Upper lobe of right lung (tissue), 1 donor: ENCODE results near the gene INPP4A. TPM values are rescaled to one million over a fixed set of nuclear protein-coding genes. Genes with fewer than 3 reads are reported as not detected.
A peak's percentile ranks its signal among the peaks of the same experiment; 100 is the strongest.

Source experiments
- ATAC-seq: fragments of 200-7000 bp; cut with Tn5 transposase; one replicate; pipeline ENCODE4 v1.9.1; 2020; ENCODE audit warnings: mild to moderate bottlenecking, moderate library complexity
- DNase-seq: peaks from one replicate; pipeline ENCODE4 v3.0.0-alpha.2; 2020
- H3K27ac ChIP-seq: fragments of 200-600 bp; one replicate; pipeline ENCODE4 v1.8.0; 2022
- H3K27me3 ChIP-seq: fragments of 200-600 bp; one replicate; pipeline ENCODE4 v1.8.0; 2022; ENCODE audit warnings: mild to moderate bottlenecking
- H3K36me3 ChIP-seq: fragments of 200-600 bp; one replicate; pipeline ENCODE4 v1.8.0; 2022
- H3K4me1 ChIP-seq: fragments of 200-600 bp; one replicate; pipeline ENCODE4 v1.8.0; 2022
- H3K4me3 ChIP-seq: fragments of 200-600 bp; one replicate; pipeline ENCODE4 v1.8.0; 2022; ENCODE audit warnings: mild to moderate bottlenecking
- H3K9me3 ChIP-seq: fragments of 200-600 bp; one replicate; pipeline ENCODE4 v1.8.0; 2022
- intact Hi-C: fragments of 100-400 bp; cut with DNase I; formaldehyde crosslinking; loops from one replicate; pipeline ENCODE4 v1.11.0; 2022
- total RNA-seq: library from RNA; stranded (reverse); fragmentation: NEBNext Ultra II Directional; extraction: Animal tissue kit (Norgen Biotek cat#: 25700); gene quantifications from one replicate; pipeline ENCODE4 v1.2.1, GENCODE V29; 2021
- TF ChIP-seq, protein P1 (sequence below): fragments of 200-600 bp; IDR thresholded peaks from one replicate; pipeline ENCODE4 v1.8.0; 2022; ENCODE audit warnings: antibody characterized with exemption
- donor health status: DM: no; HTN: yes; CAD: no; lungs with severe emphysema.

The INPP4A gene
- total RNA-seq, 1 donor from 2014 or later: 35.0 TPM

DNA sequence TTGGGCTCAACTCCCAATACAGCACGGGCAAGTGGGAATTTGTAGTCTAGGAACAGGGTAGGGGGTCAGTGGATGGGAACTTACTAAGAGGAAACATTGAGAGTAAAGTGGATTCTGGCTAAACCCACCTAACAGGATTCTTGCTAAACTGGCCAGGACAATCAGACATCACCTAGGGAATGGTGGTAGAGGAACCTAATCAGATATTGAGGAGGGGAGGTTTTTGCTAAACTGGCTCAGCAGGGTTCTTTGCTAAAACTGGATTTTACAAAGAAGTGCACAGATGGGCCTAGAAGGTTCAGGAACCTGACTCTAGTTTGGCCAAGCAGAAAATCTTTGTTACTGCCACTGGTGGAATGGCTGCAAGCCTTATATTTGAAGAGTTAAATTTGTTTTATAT, 55.9 kb downstream of the INPP4A start:
- H3K9me3 ChIP-seq: no peaks in the 10 kb centered on the region
- DNase-seq (no peak), ATAC-seq (no peak)
- no peaks in the 10 kb centered on the region for H3K27me3 ChIP-seq
- H3K4me1 ChIP-seq: peaks cover 28% of the 10 kb centered on the region
- no peaks in the 10 kb centered on the region for H3K36me3 ChIP-seq
- H3K4me3 ChIP-seq: no peak overlapping the region
- no peak overlapping the region for H3K27ac ChIP-seq
- intact Hi-C loops: no loop called here
- TF ChIP-seq, protein P1, sequence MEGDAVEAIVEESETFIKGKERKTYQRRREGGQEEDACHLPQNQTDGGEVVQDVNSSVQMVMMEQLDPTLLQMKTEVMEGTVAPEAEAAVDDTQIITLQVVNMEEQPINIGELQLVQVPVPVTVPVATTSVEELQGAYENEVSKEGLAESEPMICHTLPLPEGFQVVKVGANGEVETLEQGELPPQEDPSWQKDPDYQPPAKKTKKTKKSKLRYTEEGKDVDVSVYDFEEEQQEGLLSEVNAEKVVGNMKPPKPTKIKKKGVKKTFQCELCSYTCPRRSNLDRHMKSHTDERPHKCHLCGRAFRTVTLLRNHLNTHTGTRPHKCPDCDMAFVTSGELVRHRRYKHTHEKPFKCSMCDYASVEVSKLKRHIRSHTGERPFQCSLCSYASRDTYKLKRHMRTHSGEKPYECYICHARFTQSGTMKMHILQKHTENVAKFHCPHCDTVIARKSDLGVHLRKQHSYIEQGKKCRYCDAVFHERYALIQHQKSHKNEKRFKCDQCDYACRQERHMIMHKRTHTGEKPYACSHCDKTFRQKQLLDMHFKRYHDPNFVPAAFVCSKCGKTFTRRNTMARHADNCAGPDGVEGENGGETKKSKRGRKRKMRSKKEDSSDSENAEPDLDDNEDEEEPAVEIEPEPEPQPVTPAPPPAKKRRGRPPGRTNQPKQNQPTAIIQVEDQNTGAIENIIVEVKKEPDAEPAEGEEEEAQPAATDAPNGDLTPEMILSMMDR: no peak

DNA sequence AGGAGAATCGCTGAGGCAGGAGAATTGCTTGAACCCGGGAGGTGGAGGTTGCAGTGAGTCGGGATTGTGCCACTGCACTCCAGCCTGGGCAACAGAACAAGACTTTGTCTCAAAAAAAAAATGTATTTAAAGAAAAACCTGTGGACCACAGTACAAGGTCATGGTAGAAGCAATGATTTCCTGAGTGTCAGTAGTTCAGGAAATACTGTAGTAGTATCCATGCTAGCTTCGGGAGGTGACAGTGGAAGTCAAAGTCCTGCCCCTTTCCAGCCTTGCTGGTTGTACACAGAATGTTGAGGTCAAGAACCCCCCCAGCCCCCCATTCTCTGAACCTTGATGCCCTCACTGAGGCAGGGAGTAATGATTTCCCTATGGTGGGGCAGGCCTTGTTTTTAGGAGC, 56.6 kb downstream of the INPP4A start:
- H3K4me1 ChIP-seq: peaks cover 35% of the 10 kb centered on the region
- no peaks in the 10 kb centered on the region for H3K27me3 ChIP-seq
- no peaks in the 10 kb centered on the region for H3K9me3 ChIP-seq
- intact Hi-C loops: no loop called here
- no peak overlapping the region for H3K27ac ChIP-seq
- no peak overlapping the region for H3K4me3 ChIP-seq
- no peaks in the 10 kb centered on the region for H3K36me3 ChIP-seq
- DNase-seq: no peak
- no peak for ATAC-seq
- TF ChIP-seq, protein P1: no peak

DNA sequence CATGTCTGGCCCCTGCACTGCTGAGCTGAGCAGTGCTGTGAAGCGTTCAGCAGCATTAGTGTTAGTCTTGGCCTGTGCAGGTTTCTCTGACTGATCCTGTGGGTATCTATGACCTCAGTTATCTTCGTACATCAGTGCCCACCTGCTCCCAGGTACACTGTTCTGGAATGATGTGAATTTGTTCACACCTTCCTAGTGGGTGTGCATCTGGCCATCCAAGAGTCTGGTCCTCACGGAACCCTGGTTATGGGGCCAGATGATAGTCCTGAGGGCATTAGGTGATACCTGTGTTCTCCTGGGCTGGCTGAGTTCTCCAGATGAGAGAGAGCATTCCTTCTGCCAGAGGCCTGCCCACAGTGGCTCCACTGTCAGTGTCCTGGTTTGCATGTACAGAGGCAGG, 57.2 kb downstream of the INPP4A start:
- ATAC-seq (no peak), DNase-seq (no peak)
- H3K4me3 ChIP-seq: no peak overlapping the region
- TF ChIP-seq, protein P1: no peak
- H3K27me3 ChIP-seq: no peaks in the 10 kb centered on the region
- intact Hi-C loops: no loop called here
- no peaks in the 10 kb centered on the region for H3K36me3 ChIP-seq
- no peaks in the 10 kb centered on the region for H3K9me3 ChIP-seq
- H3K27ac ChIP-seq: no peak overlapping the region
- peaks cover 35% of the 10 kb centered on the region for H3K4me1 ChIP-seq

DNA sequence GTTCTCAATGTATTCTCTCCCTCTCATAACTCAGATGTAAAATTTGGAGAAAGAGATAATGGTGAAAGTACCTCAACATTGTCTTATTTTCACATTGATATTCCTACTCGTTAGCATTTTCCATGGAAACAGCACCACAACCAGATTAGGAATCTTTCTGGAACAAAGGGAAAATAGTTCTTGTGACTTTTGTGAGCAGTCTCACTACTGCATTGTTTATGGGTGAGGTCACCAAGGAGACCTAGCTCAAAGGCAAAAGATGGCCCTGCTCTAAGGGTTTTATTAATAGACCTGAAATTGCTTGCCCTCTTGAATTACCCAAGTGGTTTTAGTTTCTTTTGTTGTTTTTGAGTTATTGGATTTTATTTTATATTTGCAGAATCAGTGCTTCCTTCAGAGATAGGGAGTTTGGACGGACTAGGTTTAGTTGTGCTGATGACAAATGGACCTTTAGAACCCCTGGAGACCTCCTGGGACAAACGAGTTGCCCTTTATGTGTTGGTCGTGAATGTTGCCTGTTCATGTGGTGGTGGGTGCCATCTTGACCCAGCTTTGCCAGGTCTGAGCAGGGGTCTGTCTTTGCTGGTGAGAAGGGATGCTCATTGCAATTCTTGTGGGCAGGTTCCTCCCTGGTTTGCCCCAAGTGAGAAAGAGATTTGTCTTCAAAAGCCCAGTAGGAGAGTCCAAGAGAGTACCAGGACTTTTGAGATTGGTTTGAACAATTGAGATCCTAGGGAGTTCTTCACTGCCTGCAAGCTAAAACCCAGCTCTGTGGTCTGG, 58.1 kb downstream of the INPP4A start:
- no peaks in the 10 kb centered on the region for H3K36me3 ChIP-seq
- H3K4me1 ChIP-seq: peaks cover 35% of the 10 kb centered on the region
- no peak for DNase-seq
- H3K9me3 ChIP-seq: no peaks in the 10 kb centered on the region
- no peaks in the 10 kb centered on the region for H3K27me3 ChIP-seq
- intact Hi-C loops: no loop called here
- H3K4me3 ChIP-seq: no peak overlapping the region
- H3K27ac ChIP-seq: no peak overlapping the region
- no peak for ATAC-seq
- TF ChIP-seq, protein P1: no peak

DNA sequence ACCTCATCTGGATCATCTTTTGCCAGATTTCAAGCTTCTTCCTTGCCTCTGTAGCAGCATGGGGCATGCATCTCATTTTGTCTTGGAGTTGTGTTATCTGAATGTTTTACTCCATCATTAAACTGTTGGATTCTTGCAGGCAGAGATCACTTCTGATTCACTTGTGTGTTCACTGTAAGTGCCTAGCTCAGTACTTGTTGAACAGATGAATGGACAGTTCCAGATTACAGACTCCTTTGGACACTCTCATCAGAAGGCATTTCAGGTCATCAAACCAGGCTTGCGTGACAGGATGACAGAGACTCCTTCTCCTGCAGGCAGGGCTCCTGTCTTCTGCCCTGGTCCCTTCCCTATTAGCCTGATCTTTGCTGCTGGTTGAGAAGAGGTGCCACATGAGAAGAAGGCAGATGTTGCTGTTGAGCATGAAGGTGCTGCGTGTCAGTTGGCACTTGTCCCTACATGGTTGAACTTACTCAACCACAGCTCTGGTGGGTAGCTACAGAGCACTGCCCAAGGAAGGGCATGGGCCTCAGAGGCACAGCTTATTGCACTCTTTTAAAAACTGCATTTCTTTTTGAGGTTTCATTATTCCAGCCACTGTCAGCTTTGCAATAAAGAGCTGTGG, 58.9 kb downstream of the INPP4A start:
- Histone ChIP-seq H3K9me3 (no peaks in the 10 kb centered on the region), H3K4me1 (peaks cover 42% of the 10 kb centered on the region), H3K36me3 (no peaks in the 10 kb centered on the region), H3K27ac (peak overlapping the region; percentile 56), H3K27me3 (no peaks in the 10 kb centered on the region), H3K4me3 (no peak overlapping the region)
- no peak for DNase-seq
- TF ChIP-seq, protein P1: no peak
- ATAC-seq: no peak
- intact Hi-C loops: no loop called here
